ENCODE data around the gene ARHGEF33. TPM values are rescaled to one million over a fixed set of nuclear protein-coding genes. Genes with fewer than 3 reads are reported as not detected.

Gene ARHGEF33
- total RNA-seq, 1 donor from 2014 or later = 0.30 TPM

DNA sequence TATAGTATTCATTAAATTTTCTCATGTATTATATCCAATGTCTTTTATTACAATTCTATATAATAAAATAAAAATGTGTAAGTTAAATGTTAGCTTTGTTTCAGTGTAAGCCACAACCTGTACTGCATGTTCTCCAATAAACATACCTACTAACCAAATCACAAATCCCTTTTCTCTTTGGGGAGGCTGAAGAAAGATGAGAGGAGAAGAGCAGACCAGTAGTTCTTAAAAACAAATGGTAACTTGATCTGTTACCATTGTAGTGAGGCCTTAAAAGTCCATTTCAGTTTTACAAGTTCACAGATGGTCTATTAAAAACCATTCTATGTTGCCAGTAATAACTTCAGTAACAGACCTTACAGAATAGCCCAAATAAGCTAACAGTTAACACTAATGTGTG, 130.7 kb downstream of the ARHGEF33 start:
- no peak for FAIRE-seq
- H2AFZ ChIP-seq (ENCODE audit: low read depth, low read length) = no peak overlapping the region
- H3K4me1 Mint-ChIP-seq (ENCODE audit: low read depth, unreplicated experiment) = no peaks in the 10 kb centered on the region
- no peak overlapping the region for H3K4me3 Mint-ChIP-seq (ENCODE audit: unreplicated experiment)
- H3K36me3 Mint-ChIP-seq (ENCODE audit: low read depth, unreplicated experiment) = no peaks in the 10 kb centered on the region
- no peak overlapping the region for H3K4me3 ChIP-seq (ENCODE audit: insufficient read depth, low read depth, low read length)
- H3K4me1 ChIP-seq (ENCODE audit: insufficient read depth, low read length) = no peaks in the 10 kb centered on the region
- H3K27ac ChIP-seq (ENCODE audit: low read depth, low read length) = no peak overlapping the region
- no peak overlapping the region for H3K27ac Mint-ChIP-seq (ENCODE audit: unreplicated experiment)
- no peak overlapping the region for H3K9ac ChIP-seq (ENCODE audit: low read length)
- no peaks in the 10 kb centered on the region for H3K79me2 ChIP-seq (ENCODE audit: insufficient read depth, low read length)
- H3K4me2 ChIP-seq (ENCODE audit: low read length) = no peak overlapping the region
- peaks cover 8% of the 10 kb centered on the region for H3K36me3 ChIP-seq (ENCODE audit: insufficient read depth, low read length)
- H3K9me3 Mint-ChIP-seq (ENCODE audit: unreplicated experiment) = no peaks in the 10 kb centered on the region
- no peak for DNase-seq (ENCODE audit: low read depth)
- TF ChIP-seq EZH2 (IDR thresholded peaks at IDR 0.05; ENCODE audit: insufficient read depth, low read length) = no peak
- TF ChIP-seq, protein P1, sequence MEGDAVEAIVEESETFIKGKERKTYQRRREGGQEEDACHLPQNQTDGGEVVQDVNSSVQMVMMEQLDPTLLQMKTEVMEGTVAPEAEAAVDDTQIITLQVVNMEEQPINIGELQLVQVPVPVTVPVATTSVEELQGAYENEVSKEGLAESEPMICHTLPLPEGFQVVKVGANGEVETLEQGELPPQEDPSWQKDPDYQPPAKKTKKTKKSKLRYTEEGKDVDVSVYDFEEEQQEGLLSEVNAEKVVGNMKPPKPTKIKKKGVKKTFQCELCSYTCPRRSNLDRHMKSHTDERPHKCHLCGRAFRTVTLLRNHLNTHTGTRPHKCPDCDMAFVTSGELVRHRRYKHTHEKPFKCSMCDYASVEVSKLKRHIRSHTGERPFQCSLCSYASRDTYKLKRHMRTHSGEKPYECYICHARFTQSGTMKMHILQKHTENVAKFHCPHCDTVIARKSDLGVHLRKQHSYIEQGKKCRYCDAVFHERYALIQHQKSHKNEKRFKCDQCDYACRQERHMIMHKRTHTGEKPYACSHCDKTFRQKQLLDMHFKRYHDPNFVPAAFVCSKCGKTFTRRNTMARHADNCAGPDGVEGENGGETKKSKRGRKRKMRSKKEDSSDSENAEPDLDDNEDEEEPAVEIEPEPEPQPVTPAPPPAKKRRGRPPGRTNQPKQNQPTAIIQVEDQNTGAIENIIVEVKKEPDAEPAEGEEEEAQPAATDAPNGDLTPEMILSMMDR (IDR thresholded peaks at IDR 0.05; ENCODE audit: insufficient read depth, low read depth, low read length) = no peak
- H3K27me3 ChIP-seq (ENCODE audit: insufficient read depth, low read length) = no peaks in the 10 kb centered on the region
- no peaks in the 10 kb centered on the region for H4K20me1 ChIP-seq (ENCODE audit: insufficient read depth, low read length)
- H3K9me3 ChIP-seq (ENCODE audit: insufficient read depth, low read depth, low read length) = no peaks in the 10 kb centered on the region
- H3K27me3 Mint-ChIP-seq (ENCODE audit: low read depth, unreplicated experiment) = no peaks in the 10 kb centered on the region

DNA sequence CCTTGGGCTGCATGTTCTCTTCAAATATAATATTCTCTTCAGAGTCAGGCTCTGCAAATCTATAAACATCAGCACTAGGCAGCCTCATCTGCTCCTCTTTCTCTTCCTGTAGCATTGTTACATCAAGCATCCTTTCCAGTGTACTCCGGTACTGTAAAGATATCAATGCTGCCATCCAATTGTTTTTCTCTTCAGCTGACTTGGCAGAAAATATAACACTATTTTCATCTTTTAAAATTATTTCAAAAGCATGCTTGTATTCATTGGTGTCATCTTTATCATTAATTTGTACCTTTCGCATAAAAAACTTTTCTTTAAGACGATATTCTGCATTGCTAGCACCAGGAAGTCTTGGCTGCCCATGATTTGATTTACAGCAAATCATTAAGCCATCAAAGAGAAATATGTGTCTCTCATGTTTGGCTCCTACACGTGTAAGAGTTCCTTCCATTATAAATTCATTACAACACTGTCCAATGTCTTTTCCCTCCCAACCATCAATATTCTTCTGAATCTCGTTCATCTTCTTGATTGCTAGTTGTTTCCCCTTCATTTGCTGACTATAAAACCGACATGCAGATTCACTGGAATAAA, 133.1 kb downstream of the ARHGEF33 start:
- Histone ChIP-seq H3K27me3 (ENCODE audit: insufficient read depth, low read length) (no peaks in the 10 kb centered on the region), H4K20me1 (ENCODE audit: insufficient read depth, low read length) (no peaks in the 10 kb centered on the region), H2AFZ (ENCODE audit: low read depth, low read length) (no peak overlapping the region), H3K4me3 (ENCODE audit: insufficient read depth, low read depth, low read length) (no peak overlapping the region), H3K27ac (ENCODE audit: low read depth, low read length) (no peak overlapping the region), H3K4me2 (ENCODE audit: low read length) (no peak overlapping the region), H3K4me1 (ENCODE audit: insufficient read depth, low read length) (no peaks in the 10 kb centered on the region), H3K9ac (ENCODE audit: low read length) (no peak overlapping the region), H3K9me3 (ENCODE audit: insufficient read depth, low read depth, low read length) (no peaks in the 10 kb centered on the region), H3K36me3 (ENCODE audit: insufficient read depth, low read length) (peaks cover 8% of the 10 kb centered on the region), H3K79me2 (ENCODE audit: insufficient read depth, low read length) (no peaks in the 10 kb centered on the region)
- no peak overlapping the region for H3K27ac Mint-ChIP-seq (ENCODE audit: unreplicated experiment)
- TF ChIP-seq, protein P1 (IDR thresholded peaks at IDR 0.05; ENCODE audit: insufficient read depth, low read depth, low read length) = no peak
- TF ChIP-seq EZH2 (IDR thresholded peaks at IDR 0.05; ENCODE audit: insufficient read depth, low read length) = no peak
- FAIRE-seq = no peak
- H3K4me1 Mint-ChIP-seq (ENCODE audit: low read depth, unreplicated experiment) = no peaks in the 10 kb centered on the region
- DNase-seq (ENCODE audit: low read depth) = no peak
- no peaks in the 10 kb centered on the region for H3K9me3 Mint-ChIP-seq (ENCODE audit: unreplicated experiment)
- H3K27me3 Mint-ChIP-seq (ENCODE audit: low read depth, unreplicated experiment) = no peaks in the 10 kb centered on the region
- H3K36me3 Mint-ChIP-seq (ENCODE audit: low read depth, unreplicated experiment) = no peaks in the 10 kb centered on the region
- H3K4me3 Mint-ChIP-seq (ENCODE audit: unreplicated experiment) = no peak overlapping the region

DNA sequence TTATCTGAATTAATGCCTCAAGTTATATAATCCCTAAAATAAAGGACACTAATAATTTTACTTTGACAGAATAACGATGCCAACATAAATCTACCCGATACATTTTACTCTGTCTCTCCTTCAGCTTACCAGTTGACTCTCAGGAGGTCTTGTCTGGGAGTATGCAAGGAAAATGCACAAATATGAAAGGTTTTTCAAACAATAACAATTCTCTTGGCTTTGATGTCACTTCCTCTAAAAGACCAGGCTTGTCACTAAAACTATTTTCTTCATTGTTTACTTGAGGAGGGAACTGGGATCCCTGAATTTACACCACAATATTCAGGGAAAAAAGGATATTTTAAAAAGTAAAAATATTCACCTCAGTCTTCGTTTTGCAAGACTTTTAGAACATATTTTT, 134.0 kb downstream of the ARHGEF33 start:
- no peak overlapping the region for H3K27ac Mint-ChIP-seq (ENCODE audit: unreplicated experiment)

More for the DNA sequence above, 134.0 kb downstream of the ARHGEF33 start:
- H3K36me3 ChIP-seq (ENCODE audit: insufficient read depth, low read length) = peaks cover 8% of the 10 kb centered on the region
- no peak overlapping the region for H3K27ac ChIP-seq (ENCODE audit: low read depth, low read length)
- no peak overlapping the region for H3K9ac ChIP-seq (ENCODE audit: low read length)
- Mint-ChIP-seq H3K27me3 (ENCODE audit: low read depth, unreplicated experiment) (no peaks in the 10 kb centered on the region), H3K36me3 (ENCODE audit: low read depth, unreplicated experiment) (no peaks in the 10 kb centered on the region), H3K4me3 (ENCODE audit: unreplicated experiment) (no peak overlapping the region), H3K4me1 (ENCODE audit: low read depth, unreplicated experiment) (no peaks in the 10 kb centered on the region), H3K9me3 (ENCODE audit: unreplicated experiment) (no peaks in the 10 kb centered on the region)
- no peak overlapping the region for H3K4me2 ChIP-seq (ENCODE audit: low read length)
- no peak overlapping the region for H2AFZ ChIP-seq (ENCODE audit: low read depth, low read length)
- no peaks in the 10 kb centered on the region for H3K4me1 ChIP-seq (ENCODE audit: insufficient read depth, low read length)
- H4K20me1 ChIP-seq (ENCODE audit: insufficient read depth, low read length) = no peaks in the 10 kb centered on the region
- no peak for TF ChIP-seq EZH2 (IDR thresholded peaks at IDR 0.05; ENCODE audit: insufficient read depth, low read length)
- TF ChIP-seq, protein P1 (IDR thresholded peaks at IDR 0.05; ENCODE audit: insufficient read depth, low read depth, low read length) = no peak
- FAIRE-seq (no peak), DNase-seq (ENCODE audit: low read depth) (no peak)
- H3K9me3 ChIP-seq (ENCODE audit: insufficient read depth, low read depth, low read length) = no peaks in the 10 kb centered on the region
- no peaks in the 10 kb centered on the region for H3K79me2 ChIP-seq (ENCODE audit: insufficient read depth, low read length)
- no peaks in the 10 kb centered on the region for H3K27me3 ChIP-seq (ENCODE audit: insufficient read depth, low read length)
- no peak overlapping the region for H3K4me3 ChIP-seq (ENCODE audit: insufficient read depth, low read depth, low read length)

Data from astrocyte (in vitro differentiated cells and primary cell).